Right kidney (tissue), 9 donors: ENCODE results near the gene UNC119.
"Not testable (repeated sequence)": the region's sequence is repeated elsewhere in the genome, so short reads cannot be mapped to it uniquely, and the experiment has no call there.

ENCODE experiments used
- DNase-seq: peaks from one replicate; pipeline ENCODE4 v3.0.0-alpha.2; 2016
- long read RNA-seq, 8 donors: transcript quantifications; one replicate each; lab custom pipeline, GENCODE V29; 2026

UNC119 gene
- long read RNA-seq, donor 1, full-length matches to known transcripts: 56 of 56 reads
- long read RNA-seq, donor 1, partial matches to known transcripts: 0 of 56 reads
- long read RNA-seq, donor 1, other reads (novel, unspliced or antisense): 0 of 56 reads
- long read RNA-seq, donor 2, full-length matches to known transcripts: 26 of 26 reads
- long read RNA-seq, donor 2, partial matches to known transcripts: 0 of 26 reads
- long read RNA-seq, donor 2, other reads (novel, unspliced or antisense): 0 of 26 reads
- long read RNA-seq, donor 3, full-length matches to known transcripts: 14 of 14 reads
- long read RNA-seq, donor 3, partial matches to known transcripts: 0 of 14 reads
- long read RNA-seq, donor 3, other reads (novel, unspliced or antisense): 0 of 14 reads
- long read RNA-seq, donor 4, transcript UNC119-201 (4 exons, 1,653 nt): minor isoform, 6 of 30 reads
- long read RNA-seq, donor 4, transcript UNC119-202 (5 exons, 1,424 nt): major isoform, 21 of 30 reads
- long read RNA-seq, donor 4, partial matches to known transcripts: 0 of 30 reads
- long read RNA-seq, donor 4, other reads (novel, unspliced or antisense): 0 of 30 reads
- long read RNA-seq, donor 5, full-length matches to known transcripts: 29 of 29 reads
- long read RNA-seq, donor 5, partial matches to known transcripts: 0 of 29 reads
- long read RNA-seq, donor 5, other reads (novel, unspliced or antisense): 0 of 29 reads
- long read RNA-seq, donor 6, full-length matches to known transcripts: 37 of 37 reads
- long read RNA-seq, donor 6, partial matches to known transcripts: 0 of 37 reads
- long read RNA-seq, donor 6, other reads (novel, unspliced or antisense): 0 of 37 reads
- long read RNA-seq, donor 7: 0 reads
- long read RNA-seq, donor 8, transcript UNC119-202 (5 exons, 1,424 nt): major isoform, 18 of 23 reads
- long read RNA-seq, donor 8, partial matches to known transcripts: 0 of 23 reads
- long read RNA-seq, donor 8, other reads (novel, unspliced or antisense): 0 of 23 reads

- peak; percentile 92 for DNase-seq
Measured at GRCh38 chr17:28552176-28552999, at the start of gene UNC119. Gene UNC119, minus strand, starts transcription at chr17:28552624. Its CDS starts 67 bp downstream, at chr17:28552557.

GRCh38 chr17:28599311-28600184 lies 47.1 kb upstream of the UNC119 start:
- no peak for DNase-seq

GRCh38 chr17:28598799-28599310 lies 46.4 kb upstream of the UNC119 start, which contains the start of gene SPAG5:
Gene SPAG5, minus strand, starts transcription at chr17:28599025. Its CDS starts 79 bp downstream, at chr17:28598946.
- DNase-seq: peak; percentile 96

- no peak for DNase-seq
Measured at GRCh38 chr17:28598389-28598788, 46.0 kb upstream of the UNC119 start.

GRCh38 chr17:28597606-28598383 lies 45.4 kb upstream of the UNC119 start:
- DNase-seq: no peak

- no peak for DNase-seq
Measured at GRCh38 chr17:28592260-28592659, 39.8 kb upstream of the UNC119 start.

GRCh38 chr17:28585851-28586250 lies 33.4 kb upstream of the UNC119 start:
- no peak for DNase-seq

GRCh38 chr17:28584434-28584833 lies 32.0 kb upstream of the UNC119 start:
- no peak for DNase-seq

- no peak for DNase-seq
Measured at GRCh38 chr17:28582513-28582912, 30.1 kb upstream of the UNC119 start.

- DNase-seq: no peak
Measured at GRCh38 chr17:28580959-28581358, 28.5 kb upstream of the UNC119 start.

GRCh38 chr17:28579526-28579925 lies 27.1 kb upstream of the UNC119 start:
- no peak for DNase-seq

GRCh38 chr17:28578246-28579195 lies 26.1 kb upstream of the UNC119 start:
- DNase-seq: no peak

- no peak for DNase-seq
Measured at GRCh38 chr17:28577466-28577824, 25.0 kb upstream of the UNC119 start.

- DNase-seq: peak; percentile 83
Measured at GRCh38 chr17:28576758-28577465, 24.5 kb upstream of the UNC119 start, which contains the start of gene ALDOC. Gene ALDOC, minus strand, starts transcription at chr17:28576895. Its CDS starts 1,363 bp downstream, at chr17:28575532.

GRCh38 chr17:28576016-28576415 lies 23.6 kb upstream of the UNC119 start:
- DNase-seq: not testable (repeated sequence)

GRCh38 chr17:28575126-28575795 lies 22.8 kb upstream of the UNC119 start:
- DNase-seq: no peak

GRCh38 chr17:28574526-28574925 lies 22.1 kb upstream of the UNC119 start:
- DNase-seq: no peak
